LNCaP clone FGC (cell line): ENCODE data around the gene ABCC9.

Experiments used
- DNase-seq: peaks from one replicate; pipeline ENCODE4 v3.0.0-alpha.2; 2011; ENCODE audit warnings: low read depth
- H3K4me3 ChIP-seq: 2 replicates; pipeline ENCODE4 v1.5.1; 2011; ENCODE audit warnings: mild to moderate bottlenecking, low read depth, low read length, control low read depth
- TF ChIP-seq, protein P1 (sequence below): IDR thresholded peaks from 2 replicates; pipeline ENCODE4 v1.5.1; 2012; ENCODE audit warnings: mild to moderate bottlenecking; ENCODE audit not compliant: control insufficient read depth, insufficient read depth; ENCODE audit errors: extremely low read depth

Gene ABCC9

DNA sequence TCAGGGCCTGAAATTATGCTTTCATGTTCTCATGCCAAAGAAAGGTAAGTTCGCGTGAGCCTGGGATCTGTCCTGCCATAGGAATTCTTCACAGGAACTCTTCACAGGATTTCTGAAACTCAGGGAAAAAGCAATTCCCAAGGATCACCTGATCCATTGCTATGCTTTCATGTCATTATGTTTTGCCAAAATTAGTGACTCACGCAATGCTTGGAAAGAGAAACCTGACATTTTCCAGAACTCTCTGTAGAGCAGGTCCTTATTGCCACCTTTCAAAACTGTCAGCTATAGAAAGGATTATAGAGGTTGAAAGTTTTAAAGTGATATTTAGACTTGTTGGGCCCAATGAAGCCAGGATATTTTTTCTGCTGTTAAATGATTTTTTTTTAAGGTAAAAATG is 160.4 kb downstream of the ABCC9 start:
- no peak for DNase-seq
- no peak overlapping the region for H3K4me3 ChIP-seq
- TF ChIP-seq, protein P1, sequence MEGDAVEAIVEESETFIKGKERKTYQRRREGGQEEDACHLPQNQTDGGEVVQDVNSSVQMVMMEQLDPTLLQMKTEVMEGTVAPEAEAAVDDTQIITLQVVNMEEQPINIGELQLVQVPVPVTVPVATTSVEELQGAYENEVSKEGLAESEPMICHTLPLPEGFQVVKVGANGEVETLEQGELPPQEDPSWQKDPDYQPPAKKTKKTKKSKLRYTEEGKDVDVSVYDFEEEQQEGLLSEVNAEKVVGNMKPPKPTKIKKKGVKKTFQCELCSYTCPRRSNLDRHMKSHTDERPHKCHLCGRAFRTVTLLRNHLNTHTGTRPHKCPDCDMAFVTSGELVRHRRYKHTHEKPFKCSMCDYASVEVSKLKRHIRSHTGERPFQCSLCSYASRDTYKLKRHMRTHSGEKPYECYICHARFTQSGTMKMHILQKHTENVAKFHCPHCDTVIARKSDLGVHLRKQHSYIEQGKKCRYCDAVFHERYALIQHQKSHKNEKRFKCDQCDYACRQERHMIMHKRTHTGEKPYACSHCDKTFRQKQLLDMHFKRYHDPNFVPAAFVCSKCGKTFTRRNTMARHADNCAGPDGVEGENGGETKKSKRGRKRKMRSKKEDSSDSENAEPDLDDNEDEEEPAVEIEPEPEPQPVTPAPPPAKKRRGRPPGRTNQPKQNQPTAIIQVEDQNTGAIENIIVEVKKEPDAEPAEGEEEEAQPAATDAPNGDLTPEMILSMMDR, result no peak

DNA sequence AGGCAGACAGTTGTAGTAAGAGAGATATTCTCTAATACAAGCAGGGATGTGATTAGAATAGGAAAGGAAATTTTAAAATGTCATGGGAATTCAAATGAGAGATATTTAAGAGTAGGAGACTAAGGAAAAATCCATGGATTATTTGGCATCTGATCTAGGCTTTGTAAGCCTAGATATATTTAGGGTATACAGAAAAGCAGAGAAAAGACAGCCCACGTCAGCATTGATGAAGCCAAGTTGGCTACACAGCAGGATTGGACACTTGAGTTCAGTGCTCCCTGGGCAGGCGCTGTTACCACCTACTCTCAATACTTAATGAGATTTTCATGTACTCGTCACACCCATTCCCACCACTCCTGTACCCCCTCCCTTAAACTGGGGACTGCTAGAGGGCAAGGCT is 165.1 kb downstream of the ABCC9 start:
- H3K4me3 ChIP-seq, result no peak overlapping the region
- TF ChIP-seq, protein P1, result no peak
- no peak for DNase-seq

DNA sequence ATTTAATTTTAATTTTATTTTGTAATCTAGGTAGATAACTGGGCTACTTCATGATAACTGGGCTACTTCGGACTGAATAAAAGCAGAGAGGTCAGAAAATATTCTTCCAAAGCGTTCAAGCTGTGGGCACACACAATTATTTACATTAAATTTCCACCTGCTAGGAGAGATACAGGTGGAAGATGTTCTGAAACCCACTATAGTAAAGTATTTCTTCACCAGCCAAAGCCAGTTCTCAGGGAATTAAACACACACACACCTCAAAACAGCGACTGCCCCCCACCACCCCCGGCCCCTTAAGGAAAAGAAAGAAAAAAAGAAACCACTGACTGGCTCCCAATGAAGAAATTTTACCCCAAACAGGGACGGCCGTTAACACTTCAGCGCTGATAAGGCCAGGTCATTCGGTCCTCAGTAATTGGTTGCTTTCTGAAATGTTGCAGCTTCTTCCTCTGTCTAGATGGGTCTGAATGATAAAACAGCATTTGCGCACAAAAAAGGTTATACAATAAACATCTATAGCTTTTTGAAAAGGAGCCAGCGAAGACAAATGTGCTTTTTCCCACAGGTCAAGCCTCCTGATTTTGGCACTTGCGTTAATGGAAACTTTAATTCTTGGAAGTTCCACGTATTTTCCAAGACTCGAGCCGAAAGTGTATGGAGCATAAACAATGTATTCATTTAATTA is 165.9 kb downstream of the ABCC9 start:
- no peak overlapping the region for H3K4me3 ChIP-seq
- TF ChIP-seq, protein P1, result no peak

DNA sequence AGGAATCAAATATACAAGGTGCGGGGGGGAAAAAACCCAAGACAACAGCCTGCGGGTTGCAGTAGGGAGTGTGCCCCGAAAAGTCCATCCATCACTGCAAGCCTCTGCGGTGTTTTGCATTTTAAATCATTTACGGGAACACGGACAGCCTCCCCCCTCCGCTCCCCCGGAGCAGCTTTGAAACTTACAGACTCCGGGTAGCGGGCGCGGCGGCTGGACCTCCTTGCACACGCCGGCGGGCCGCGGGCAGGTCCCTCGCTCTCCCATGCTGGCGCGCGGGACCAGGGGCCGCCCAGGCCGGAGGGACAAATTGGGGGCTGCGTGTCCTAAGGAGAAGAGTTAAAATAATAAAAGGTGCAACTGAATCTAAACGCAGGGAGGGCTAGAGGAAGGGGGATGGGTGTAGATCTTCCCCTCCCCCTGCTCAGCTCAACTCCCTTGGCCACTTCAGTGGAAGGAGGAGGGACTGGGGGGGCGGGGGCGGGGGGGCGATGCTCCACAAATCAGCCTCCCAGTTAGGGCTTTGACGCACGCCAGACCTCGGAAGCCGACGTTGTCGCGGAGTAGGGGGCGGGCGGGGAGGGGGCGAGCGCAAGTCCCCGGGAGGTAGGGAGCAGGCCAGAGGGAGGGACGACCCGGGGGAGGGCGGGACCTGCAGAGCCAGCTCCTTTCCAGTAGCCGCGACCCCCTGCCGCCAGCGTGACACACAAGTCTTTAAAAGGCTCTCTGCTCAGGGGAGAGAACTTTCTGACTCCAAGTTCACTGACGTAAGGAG is 166.7 kb downstream of the ABCC9 start, which contains the start of gene KCNJ8:
TSS of gene KCNJ8 (minus strand) at position 349 of the 775 bp plus-strand sequence. CDS start 1,090 bp downstream, outside the sequence.
- TF ChIP-seq, protein P1, result no peak

More for the DNA sequence above, 165.9 kb downstream of the ABCC9 start:
- DNase-seq, result no peak

DNA sequence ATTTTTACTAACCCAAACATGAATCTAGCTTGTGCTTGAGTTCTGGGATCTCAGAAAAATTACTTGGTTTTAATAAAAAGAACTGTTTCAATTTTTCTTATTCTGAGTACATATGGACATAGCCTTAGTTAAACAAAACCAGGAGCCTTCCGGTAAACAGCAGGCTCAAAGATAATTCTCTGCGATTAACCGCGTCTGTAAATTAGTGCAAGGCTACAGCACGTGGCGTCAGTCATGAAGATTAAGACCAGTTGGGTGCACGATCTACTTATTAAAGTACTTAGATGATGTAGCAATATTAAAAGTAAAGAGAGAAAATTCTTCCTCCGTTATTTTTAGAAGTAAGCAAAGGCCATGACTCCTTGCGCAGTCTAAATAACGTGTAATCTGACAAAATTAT is 167.4 kb downstream of the ABCC9 start:
- no peak overlapping the region for H3K4me3 ChIP-seq
- DNase-seq, result no peak
- TF ChIP-seq, protein P1, result no peak

More for the DNA sequence above, 166.7 kb downstream of the ABCC9 start, which contains the start of gene KCNJ8:
- no peak for DNase-seq
- no peak within 1 kb of the TSS for H3K4me3 ChIP-seq

DNA sequence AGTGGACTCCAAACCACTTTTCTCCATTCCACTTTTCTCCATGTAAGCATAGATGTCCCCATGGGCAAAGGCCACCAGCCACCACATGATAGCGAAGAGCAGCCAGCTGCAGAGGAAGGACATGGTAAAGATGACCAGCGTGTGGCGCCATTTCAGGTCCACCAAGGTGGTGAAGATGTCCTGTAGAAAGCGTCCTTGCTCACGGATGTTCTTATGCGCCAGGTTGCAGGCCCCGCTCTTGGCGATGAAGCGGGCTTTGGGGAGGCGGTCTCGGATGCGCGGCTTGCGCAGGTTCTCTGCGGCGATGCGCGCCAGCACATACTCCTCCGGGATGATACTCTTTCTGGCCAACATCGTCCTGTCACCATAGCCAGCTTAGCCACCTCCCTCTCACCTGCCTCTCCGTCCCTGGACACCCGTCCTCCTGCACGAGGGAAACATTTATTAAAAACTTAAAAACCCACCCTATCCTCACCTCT is 167.9 kb downstream of the ABCC9 start:
- DNase-seq, result no peak
- no peak overlapping the region for H3K4me3 ChIP-seq
- TF ChIP-seq, protein P1, result peak; percentile 21; the same call in 1 of the 2 replicates

DNA sequence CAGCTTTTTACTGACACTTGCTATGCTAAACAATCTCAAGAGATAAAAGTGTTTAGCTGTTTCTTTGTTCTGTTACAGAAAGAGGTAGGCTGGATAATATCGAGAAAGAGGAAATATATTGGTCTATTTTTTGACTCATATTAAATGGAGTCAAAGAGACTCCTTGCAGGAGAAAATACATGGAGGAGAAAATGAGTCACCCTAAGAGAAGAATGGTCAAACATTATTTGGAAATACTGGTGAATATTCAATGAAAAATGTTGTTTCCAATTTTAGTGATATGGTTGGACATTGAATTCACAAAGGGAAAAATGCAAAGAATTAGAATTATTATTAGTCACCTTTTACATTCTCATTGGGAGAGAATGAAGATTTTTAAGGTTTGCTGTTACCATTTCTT is 169.9 kb downstream of the ABCC9 start:
- H3K4me3 ChIP-seq, result no peak overlapping the region
- TF ChIP-seq, protein P1, result no peak
- DNase-seq, result no peak
